NCI-H2196 (cell line): ENCODE results near the gene FHL2.

Experiments used
- DNase-seq: peaks from one replicate; lab custom pipeline; 2025; ENCODE audit not compliant: unreplicated experiment; lab: John Stamatoyannopoulos, UW

The FHL2 gene

GRCh38 chr2:105399207-105399861 lies 483 bp upstream of the FHL2 start:
- DNase-seq, result no peak

DNA sequence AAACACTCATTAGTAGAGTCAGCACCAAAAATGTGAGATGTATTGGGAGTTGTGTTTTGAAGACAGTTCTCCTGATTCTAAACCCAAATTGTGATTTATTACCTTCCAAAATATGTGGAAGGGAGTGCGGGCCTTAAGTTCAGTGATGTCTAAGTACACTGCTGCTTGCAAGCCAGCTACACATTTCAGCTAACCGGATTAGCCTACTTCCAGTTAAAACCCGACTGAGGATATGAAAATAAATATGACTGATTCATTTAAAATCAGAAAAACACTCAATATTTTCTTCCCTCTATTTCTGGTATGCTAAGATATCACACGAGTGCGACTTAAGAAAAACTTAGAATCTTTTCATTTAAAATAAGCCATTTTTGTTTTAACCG lies 907 bp downstream of the FHL2 start:
- no peak for DNase-seq

DNA sequence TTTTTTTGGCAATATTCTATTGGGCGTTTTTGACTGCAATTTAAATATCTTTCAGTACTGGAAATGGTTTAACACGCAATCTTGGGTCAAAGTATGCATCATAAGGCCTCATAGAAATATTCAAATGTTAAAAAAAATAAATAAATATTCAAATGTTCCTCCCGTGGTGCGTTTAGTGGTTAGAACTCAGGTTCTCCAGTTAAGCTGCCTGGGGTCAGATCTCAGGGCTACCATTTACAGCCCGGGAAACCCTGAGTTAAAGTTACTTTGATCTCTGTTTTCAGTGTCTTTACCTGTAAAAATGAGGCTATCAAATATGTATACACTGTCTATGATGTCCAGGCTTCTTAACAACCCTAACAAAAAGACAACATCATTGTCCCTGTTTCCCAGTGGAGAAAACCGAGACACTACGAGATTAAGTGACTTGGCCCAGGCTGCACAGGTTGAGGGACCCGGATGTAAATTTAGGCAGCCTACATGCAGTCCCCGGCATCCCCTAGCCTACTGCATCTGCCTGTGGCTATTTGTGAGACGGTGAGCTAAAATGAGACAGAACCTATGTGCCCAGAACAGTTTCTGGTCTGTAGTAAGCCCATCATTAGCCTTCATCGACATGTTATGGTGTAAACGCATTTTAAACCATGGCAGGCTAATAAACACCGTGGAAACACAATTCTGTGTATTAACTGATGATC lies 1.7 kb downstream of the FHL2 start:
- DNase-seq, result no peak

GRCh38 chr2:105396254-105397024 lies 2.4 kb downstream of the FHL2 start:
- peak; percentile 27 for DNase-seq

GRCh38 chr2:105395691-105396090 lies 3.2 kb downstream of the FHL2 start:
- no peak for DNase-seq

DNA sequence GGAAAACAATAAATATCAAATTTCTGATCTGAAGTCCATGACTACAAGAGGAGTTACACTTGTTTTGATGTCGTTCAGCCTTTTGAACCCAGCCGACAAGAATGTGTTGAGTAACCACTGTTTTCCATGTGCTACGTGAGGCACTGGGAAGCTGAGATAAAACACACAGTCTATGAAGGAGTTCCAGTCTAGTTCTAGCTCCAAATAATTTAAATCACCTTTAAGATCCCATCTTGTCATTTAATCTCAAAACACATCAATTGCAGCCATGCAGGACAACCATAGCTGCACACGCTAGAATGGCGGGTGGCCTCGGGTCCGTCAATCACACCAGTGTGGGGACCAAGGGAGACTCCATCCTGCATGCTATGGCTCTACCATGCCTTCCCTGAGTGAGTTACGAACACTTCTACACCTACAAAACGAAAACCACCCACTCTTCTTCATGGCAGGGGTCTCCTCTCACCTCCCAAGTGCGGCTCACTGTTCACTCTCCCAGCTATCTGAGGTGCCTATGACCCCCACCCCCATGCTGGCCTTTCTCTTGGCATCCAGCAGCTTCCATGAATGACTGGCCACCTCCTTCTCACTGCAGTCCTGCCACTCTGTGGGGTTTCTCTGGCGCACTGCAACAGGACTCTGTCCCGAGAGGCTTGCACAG lies 3.8 kb downstream of the FHL2 start:
- DNase-seq, result no peak

- no peak for DNase-seq
These were observed 5.3 kb downstream of the FHL2 start for GRCh38 chr2:105393373-105394055.

DNA sequence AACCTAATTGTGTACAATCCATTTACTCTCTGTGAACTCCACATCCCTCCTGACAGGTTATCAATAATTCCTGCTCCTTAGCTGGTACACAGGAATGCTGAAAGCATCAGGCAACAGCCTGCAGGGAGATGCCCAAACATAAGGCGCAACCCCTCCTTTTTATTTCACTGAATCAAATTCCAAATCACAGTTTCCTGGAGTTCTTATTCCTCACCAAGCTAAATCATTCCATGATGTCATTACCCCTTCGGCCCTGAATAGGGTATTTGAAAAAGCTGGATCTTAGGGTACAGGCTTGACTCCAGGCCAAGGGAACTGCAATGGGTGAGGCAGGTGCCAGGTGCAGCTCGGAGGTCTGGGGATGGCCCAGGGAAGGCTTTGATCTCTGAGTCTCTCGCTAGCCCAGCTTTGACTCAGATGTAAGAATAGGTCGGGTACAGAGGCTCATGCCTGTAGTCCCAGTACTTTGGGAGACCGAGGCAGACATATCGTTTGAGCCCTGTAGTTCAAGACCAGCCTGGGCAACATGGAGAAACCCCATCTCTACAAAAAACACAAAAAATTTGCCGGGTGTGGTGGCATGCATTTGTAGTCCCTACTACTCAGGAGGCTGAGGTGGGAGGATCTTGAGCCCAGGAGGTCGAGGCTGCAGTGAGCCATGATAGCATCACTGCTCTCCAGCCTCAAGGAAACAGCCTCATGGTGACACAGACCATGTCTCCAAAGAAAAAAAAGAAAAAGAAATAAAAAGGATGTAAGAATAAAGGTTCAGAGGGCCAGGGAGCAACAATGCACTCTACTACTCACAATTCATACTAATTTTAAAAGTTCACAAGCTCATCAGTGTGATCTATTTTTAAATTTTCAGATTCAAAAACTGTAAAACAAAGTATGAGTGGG lies 6.8 kb downstream of the FHL2 start:
- no peak for DNase-seq

- no peak for DNase-seq
These were observed 7.7 kb downstream of the FHL2 start for GRCh38 chr2:105391058-105391627.

DNA sequence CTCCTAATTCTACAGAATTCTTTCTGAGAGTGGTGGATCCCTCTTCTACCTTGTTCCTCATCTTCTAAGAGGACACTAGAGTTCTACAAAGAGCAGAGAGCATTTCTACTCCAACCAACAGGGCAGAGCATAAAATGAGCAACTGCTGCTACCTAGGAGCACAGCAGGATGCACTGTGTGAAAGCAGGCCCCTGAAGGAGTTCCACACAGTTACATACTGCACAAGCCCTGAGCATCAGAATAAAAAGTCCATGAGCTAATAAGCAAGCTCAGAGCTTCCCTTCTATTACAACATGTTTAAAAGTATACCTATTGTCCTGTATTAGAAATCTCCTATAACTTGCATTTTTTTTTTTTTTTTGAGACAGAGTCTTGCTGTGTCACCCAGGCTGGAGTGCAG lies 8.4 kb downstream of the FHL2 start:
- DNase-seq, result no peak

DNA sequence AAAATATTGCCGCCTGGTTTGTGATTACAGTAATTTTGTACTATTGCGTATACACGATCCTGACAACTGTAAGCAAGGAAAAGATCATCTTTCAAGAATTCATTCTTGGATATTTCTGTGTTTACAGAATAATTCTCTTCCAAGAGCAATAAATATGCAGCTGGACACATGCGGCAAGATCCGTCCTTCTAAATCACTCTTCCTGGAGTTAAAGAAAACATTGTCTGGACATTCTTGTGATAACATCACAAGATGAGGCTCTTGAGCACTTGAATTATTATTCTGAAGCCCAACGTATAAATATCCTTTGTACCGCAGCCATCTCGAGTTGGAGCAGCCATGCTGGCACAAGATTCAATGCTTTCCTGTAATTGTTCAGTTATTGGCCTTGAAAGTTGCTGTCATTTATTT lies 9.9 kb downstream of the FHL2 start:
- DNase-seq, result peak; percentile 47

- no peak for DNase-seq
These were observed 11.6 kb downstream of the FHL2 start for GRCh38 chr2:105387225-105387624.

- no peak for DNase-seq
These were observed 12.9 kb downstream of the FHL2 start for GRCh38 chr2:105385731-105386540.

GRCh38 chr2:105384861-105385260 lies 14.0 kb downstream of the FHL2 start:
- no peak for DNase-seq

- DNase-seq, result no peak
These were observed 14.6 kb downstream of the FHL2 start for GRCh38 chr2:105384216-105384615.

DNA sequence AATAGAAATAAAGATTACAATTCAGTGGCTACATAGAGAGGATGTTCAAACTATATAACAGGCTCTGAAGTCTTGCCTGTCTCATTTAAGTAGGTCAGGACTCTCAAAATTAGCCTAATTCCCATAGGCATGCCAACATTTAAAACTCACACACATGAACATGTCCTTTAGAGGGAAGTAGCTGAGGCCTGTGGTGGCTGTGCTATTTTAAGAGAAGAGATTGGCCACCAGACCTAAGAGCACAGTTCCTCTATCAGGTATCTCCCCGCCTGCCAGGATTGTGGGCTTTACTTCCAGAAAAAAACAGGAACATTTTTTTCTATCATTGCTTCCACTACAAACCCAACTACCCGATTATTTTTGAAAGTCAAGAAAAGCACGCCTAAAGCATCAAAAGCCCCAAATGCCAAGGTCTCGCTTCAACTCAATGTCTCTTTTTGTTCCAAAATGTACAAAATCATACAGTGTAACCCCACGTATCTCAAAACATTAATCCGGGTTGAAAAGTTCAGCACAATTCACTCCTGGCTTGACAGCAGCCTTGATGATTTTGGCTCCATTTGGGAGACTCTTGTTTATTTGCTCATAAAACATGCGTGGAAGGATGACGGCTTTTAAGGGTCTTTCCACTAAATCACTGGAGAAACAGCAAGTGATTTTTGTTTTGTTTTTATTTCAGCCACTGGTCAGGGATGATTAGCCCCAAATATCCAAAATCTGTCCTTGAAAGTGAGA lies 15.3 kb downstream of the FHL2 start:
- no peak for DNase-seq

GRCh38 chr2:105382177-105382576 lies 16.7 kb downstream of the FHL2 start:
- no peak for DNase-seq

DNA sequence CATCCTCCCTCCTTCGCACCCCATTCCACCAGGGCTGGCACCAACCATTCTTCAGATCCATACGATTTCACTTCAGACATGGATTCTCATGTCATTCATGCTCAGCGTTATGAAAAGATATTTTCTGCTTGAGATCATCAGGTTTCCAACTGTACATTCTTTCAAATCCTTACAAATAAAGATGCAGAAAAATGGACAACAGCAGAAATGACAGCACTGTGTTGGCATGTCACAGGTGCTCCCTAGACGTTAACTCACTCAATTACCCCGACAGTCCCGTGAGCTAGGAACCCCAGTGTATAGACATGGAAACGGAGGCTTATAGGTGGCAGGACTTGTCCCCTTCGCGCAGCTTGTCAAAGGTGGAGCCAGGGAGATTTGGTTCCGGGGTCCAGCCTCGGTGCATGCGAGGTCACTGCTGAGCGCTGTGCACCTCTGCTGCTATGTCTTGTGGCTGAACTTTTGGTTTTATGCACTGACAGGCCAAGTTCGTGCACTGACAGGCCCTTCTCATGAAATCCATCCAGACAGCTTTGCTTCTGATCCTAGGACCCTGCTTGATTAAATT lies 17.7 kb downstream of the FHL2 start:
- DNase-seq, result no peak
